ENCODE results near the gene GGA1. TPM values are rescaled to one million over a fixed set of nuclear protein-coding genes. Genes with fewer than 3 reads are reported as not detected.

Gene GGA1
- total and polyA plus RNA-seq, 11 donors, result 22.7 to 45.7 (median 27.4) TPM

DNA sequence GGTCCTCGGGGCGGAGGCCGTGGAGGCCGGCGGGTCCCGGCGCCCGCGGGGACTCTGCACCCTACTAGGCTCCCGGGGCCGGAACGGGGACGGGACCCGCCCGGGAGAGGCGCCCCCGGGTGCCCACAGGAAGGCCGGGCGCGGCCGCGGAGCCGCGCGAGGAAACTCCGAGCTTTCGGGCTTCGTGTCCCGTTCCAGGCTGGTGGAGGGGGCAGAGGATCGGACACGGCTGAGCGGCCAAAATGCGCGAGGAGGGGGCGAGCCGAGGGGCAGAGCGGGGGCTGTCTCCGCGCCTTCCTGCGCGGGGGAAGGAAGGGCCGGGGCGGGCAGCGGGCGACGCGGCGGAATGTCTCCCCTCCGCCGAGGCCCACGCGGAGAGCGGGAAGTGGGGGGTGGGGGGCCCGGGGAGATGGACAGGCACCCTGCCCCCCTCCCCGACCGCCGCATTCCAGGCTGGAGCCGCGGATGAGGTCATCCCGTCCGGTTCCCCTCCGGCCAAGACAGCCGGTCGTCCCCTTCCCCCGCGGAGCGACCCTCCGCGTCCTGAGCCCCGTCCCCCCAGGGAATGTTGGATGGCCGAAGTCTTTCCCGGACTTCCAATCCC is 47.9 kb upstream of the GGA1 start:
- TF ChIP-seq, protein P1, sequence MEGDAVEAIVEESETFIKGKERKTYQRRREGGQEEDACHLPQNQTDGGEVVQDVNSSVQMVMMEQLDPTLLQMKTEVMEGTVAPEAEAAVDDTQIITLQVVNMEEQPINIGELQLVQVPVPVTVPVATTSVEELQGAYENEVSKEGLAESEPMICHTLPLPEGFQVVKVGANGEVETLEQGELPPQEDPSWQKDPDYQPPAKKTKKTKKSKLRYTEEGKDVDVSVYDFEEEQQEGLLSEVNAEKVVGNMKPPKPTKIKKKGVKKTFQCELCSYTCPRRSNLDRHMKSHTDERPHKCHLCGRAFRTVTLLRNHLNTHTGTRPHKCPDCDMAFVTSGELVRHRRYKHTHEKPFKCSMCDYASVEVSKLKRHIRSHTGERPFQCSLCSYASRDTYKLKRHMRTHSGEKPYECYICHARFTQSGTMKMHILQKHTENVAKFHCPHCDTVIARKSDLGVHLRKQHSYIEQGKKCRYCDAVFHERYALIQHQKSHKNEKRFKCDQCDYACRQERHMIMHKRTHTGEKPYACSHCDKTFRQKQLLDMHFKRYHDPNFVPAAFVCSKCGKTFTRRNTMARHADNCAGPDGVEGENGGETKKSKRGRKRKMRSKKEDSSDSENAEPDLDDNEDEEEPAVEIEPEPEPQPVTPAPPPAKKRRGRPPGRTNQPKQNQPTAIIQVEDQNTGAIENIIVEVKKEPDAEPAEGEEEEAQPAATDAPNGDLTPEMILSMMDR (IDR thresholded peaks at IDR 0.05), result no peak
- no peak for TF ChIP-seq POLR2A (IDR thresholded peaks at IDR 0.05)
- DNase-seq, result peak; percentile 74 to 83 (median 81)
- 0 to 2% (median 1%) methylated on average over 29 to 72 of the region's 72 CpGs for WGBS, 4 donors
- intact Hi-C loops (cut with DNase I), result loop anchor here in 5 of 10 donors (1.0 to 2.0 kb wide), 2 partner anchors 14 kb away; no protein-coding TSS in a partner anchor
- H3K9me3 ChIP-seq, result no peaks in the 10 kb centered on the region
- H3K4me1 ChIP-seq, result peaks cover 16 to 87% (median 67%) of the 10 kb centered on the region in 12 donors
- peaks cover 0 to 30% (median 0%) of the 10 kb centered on the region in 9 donors for H3K27me3 ChIP-seq
- H3K36me3 ChIP-seq, result peaks cover 0 to 10% (median 0%) of the 10 kb centered on the region in 9 donors
- ATAC-seq, result peak in 3 of 4 donors; percentile 16 to 40 (median 35)
- H3K27ac ChIP-seq, result peak overlapping the region; percentile 90 to 100 (median 97)
- peak overlapping the region; percentile 60 to 93 (median 68) for H3K4me3 ChIP-seq

DNA sequence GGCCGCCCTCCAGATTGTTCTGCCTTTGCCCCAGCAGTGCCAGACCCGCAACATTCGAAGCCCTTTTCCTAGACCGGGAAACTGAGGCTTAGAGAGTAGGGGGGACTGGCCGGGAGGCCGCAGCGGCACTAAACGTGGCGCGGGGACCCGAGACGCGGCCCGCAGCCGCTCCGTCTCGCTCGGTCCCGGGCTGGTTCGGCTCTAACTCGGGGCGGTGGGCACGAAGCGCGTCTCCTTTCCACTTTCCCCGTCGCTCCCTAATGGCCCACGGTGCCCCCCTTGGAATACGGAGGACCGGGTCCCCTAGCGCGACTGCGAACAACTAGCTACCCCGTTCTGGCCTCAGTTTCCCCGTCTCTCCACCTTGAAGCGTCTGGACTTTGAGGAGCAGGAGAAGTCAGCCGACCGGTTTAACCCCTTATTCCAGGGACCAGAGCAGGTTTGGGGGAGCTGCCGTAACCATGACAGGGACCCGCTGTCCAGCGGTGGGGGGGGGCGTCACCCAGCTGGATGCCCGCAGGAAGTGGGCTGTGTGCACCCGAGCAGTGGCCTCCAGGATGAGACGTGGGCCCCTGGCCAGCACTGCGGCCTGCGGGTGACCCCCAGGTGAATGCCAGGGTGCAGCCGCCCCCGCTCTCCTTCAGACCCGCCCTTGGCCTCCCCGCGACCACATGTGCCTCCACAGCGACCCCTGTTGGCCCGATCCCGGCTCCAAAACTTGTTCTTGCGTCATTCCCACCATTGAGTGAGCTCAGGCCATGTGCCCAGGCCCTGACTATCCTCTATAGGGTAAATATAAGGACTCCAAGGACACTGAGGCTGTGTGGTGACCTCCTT is 47.2 kb upstream of the GGA1 start:
- ATAC-seq, result peak; percentile 56 to 76 (median 66)
- Histone ChIP-seq H3K36me3 (peaks cover 0 to 17% (median 6%) of the 10 kb centered on the region in 9 donors), H3K4me1 (peaks cover 18 to 93% (median 72%) of the 10 kb centered on the region in 12 donors), H3K9me3 (no peaks in the 10 kb centered on the region), H3K4me3 (peak overlapping the region; percentile 60 to 93 (median 68)), H3K27ac (peak overlapping the region; percentile 90 to 100 (median 97)), H3K27me3 (peaks cover 0 to 30% (median 0%) of the 10 kb centered on the region in 9 donors)
- peak; percentile 89 to 93 (median 92) for DNase-seq
- no peak for TF ChIP-seq POLR2A (IDR thresholded peaks at IDR 0.05)
- TF ChIP-seq, protein P1 (IDR thresholded peaks at IDR 0.05), result peak; percentile 75 to 93 (median 84)
- intact Hi-C loops (cut with DNase I), result loop anchor here in 6 of 10 donors (1.0 to 2.0 kb wide), 2 partner anchors 15 kb away; no protein-coding TSS in a partner anchor
- WGBS, 4 donors, result 0 to 1% (median 1%) methylated on average over 39 to 56 of the region's 56 CpGs

- intact Hi-C loops (cut with DNase I), result loop anchor here in 1 of 10 donors (2.0 kb wide), 1 partner anchor 15 kb away; no protein-coding TSS in a partner anchor
- H3K9me3 ChIP-seq, result no peaks in the 10 kb centered on the region
- peak overlapping the region; percentile 26 to 100 (median 96) for H3K27ac ChIP-seq
- TF ChIP-seq, protein P1 (IDR thresholded peaks at IDR 0.05), result peak in 1 of 12 donors; percentile 14
- no peak for TF ChIP-seq POLR2A (IDR thresholded peaks at IDR 0.05)
- H3K36me3 ChIP-seq, result peaks cover 0 to 25% (median 11%) of the 10 kb centered on the region in 9 donors
- peaks cover 0 to 30% (median 0%) of the 10 kb centered on the region in 9 donors for H3K27me3 ChIP-seq
- H3K4me3 ChIP-seq, result peak overlapping the region; percentile 60 to 93 (median 68)
- peaks cover 15 to 93% (median 71%) of the 10 kb centered on the region in 12 donors for H3K4me1 ChIP-seq
- ATAC-seq (no peak), DNase-seq (peak in 1 of 5 donors; percentile 25)
- 49 to 62% (median 58%) methylated on average over 14 of the region's 14 CpGs for WGBS, 4 donors
Observed at GRCh38 chr22:37562049-37562875, 46.4 kb upstream of the GGA1 start.

Data from heart left ventricle (tissue), 16 donors.